ENCODE results near the gene ZBTB49.

The ZBTB49 gene

DNA sequence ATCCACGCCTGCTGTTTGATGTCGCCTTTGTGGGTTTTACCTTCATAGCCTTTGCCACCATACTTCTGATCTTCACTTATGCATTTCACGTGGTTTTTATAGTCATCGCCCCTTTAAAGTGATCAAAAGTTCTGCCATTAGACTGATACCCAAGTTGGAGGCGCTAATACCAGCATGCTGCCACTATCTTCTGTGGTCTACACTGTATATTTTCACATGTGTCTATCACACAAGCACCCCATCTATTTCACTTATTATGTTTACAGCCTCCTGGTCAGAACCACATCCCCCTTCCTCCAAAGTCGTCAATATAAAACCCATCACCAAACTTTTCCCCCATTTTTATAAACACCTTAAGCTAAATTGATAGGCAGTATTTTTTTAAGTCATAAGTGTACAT lies 8.3 kb upstream of the ZBTB49 start:
- DNase-seq (ENCODE audit: low read depth), result no peak

DNA sequence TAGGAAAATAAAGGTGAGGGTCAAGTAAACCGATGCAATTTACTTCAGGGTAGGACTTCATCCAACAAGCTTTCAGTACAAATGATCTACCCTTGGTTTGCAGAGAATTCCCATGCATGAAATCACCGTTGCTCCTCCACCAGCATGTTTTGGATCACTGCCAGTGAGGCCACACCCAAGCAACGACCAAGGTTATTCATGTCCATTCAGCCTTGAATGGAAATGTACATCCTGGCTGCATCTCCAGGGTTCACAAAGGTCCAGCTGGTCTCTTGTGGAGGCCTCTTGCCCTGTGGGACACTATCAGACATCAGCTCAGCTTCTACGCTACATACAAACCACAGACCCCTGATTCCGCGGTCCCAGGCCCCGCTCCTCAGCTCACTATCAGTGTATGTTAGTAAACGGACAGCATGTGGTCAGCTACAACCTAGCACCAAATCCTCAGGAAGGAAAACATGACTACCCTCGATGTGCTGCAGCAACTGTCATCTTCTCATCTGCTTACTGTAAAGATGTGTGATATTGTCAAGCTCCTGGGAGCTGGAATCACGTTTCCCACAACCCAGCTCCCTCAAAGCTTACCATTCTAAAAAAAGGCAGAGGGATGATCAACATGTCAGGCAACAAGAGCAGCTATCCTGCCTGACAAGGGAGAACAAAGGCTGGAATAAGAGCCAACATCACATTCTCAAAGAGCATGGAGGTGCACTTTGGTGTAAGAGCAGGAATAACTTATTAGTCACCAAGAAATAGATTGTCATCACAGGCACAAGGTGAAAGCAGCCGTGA lies 5.0 kb upstream of the ZBTB49 start:
- DNase-seq (ENCODE audit: low read depth), result no peak

DNA sequence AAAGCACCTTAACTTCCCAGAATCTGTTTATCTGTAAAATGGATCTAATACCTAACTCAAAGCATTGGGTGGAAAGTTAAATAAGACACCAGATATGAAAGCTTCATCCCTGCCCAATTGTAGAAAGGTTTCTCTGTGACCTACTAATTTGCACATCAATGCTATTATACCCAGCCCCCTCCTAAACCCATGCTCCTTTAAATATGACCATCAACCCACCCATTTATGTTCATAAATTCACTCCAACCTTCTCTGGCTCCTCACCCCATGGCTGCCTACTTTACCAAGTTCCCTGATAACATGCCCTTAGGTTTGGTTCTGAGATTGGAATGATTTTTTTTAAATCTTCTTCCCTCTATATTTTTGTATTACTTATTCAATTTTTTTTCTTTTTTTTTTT lies 2.0 kb upstream of the ZBTB49 start:
- no peak for DNase-seq (ENCODE audit: low read depth)

- DNase-seq (ENCODE audit: low read depth), result no peak
Measured at GRCh38 chr4:4289055-4289454, 996 bp upstream of the ZBTB49 start.

DNA sequence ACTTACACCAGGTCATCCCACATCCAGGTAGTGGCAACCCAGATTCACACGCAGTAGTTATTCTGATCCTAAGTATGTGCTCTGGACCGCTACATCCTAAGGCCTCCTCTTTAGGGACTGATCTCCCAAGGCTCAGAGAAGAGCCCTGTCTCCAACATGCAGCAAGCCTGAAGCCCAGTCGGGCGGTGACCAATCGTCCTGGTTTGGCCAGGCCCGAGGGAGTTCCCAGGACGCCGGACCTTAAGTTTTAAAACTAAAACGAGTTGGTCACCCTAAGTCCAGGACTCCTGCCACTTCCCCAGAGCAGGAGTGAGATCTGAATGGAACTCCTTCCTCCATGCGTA lies 482 bp upstream of the ZBTB49 start:
- no peak for DNase-seq (ENCODE audit: low read depth)

- DNase-seq (ENCODE audit: low read depth), result no peak
Measured at GRCh38 chr4:4293279-4293678, 3.2 kb downstream of the ZBTB49 start.

GRCh38 chr4:4296283-4296846 lies 6.3 kb downstream of the ZBTB49 start:
- DNase-seq (ENCODE audit: low read depth), result no peak

DNA sequence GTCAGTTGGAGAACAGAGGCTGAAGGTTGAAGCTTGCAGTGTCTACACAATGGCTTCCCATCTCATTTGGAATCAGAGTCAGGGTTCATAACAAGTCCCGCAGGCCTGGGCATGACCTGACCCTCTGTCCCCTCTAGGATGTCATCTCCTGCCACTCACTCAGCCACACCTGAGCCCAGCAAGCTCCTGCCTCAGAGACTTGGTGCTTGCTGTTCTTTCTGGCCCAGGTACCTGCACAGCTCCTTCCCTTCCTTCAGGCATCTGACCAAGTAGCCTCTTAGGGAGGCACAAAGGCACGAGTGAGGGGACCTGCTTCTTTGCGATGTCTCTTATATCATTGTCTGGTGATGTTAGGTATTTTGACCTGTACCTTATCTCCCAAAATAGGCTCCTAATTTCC lies 9.0 kb downstream of the ZBTB49 start:
- DNase-seq (ENCODE audit: low read depth), result no peak

- no peak for DNase-seq (ENCODE audit: low read depth)
Measured at GRCh38 chr4:4302001-4302400, 11.9 kb downstream of the ZBTB49 start.

- DNase-seq (ENCODE audit: low read depth), result no peak
Measured at GRCh38 chr4:4302416-4302815, 12.4 kb downstream of the ZBTB49 start.

DNA sequence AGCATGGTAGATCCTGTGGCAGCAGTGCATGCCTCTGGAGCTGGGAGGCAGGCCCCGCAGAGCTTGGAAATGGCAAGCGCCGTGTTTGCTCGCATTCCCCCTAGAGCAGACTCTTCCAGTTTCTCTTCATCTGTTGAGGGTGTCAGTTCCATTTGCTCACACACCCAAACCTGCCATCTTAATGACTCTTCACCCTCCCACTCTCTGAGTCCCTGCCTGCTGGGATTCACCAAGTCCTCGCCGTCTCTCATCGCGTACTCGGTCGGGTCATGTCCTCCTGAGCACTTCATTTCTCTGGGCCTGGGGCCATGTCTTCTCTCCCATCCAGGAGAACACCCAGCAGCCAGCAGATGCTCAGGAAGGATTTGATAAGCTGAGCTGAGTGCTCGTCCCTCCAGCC lies 16.9 kb downstream of the ZBTB49 start:
- DNase-seq (ENCODE audit: low read depth), result no peak

DNA sequence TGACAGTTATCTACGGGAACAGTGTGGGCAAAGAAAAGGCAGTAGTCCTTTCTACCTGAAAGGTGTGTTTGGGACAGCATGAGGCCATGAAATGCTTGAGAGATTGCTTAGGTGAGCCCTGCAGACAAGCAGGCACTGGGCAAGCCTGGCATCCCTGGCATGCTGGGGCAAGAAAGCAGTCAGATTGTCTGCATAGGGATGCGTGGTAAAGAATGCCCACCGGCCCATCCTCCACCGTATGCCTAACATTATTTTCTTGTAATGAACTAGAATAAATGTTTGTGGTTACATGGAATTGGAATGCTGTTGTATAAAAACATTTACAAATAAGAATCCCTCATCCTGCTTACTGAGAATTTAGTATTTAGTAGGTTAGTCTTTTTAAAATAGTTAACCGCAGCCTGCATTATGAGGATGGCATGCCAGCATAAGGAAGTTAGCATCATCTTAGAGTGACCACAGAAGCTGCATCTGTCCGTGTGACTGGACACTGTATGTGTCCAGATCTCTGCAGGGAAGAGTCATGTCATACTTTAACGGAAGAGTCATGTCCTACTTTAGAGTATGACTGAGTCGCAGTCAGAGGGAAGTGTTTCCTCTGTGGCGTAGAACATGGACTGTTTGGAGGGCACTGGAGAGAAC lies 18.9 kb downstream of the ZBTB49 start:
- peak; percentile 77 for DNase-seq (ENCODE audit: low read depth)

- DNase-seq (ENCODE audit: low read depth), result no peak
Measured at GRCh38 chr4:4311193-4311592, 21.1 kb downstream of the ZBTB49 start.

DNA sequence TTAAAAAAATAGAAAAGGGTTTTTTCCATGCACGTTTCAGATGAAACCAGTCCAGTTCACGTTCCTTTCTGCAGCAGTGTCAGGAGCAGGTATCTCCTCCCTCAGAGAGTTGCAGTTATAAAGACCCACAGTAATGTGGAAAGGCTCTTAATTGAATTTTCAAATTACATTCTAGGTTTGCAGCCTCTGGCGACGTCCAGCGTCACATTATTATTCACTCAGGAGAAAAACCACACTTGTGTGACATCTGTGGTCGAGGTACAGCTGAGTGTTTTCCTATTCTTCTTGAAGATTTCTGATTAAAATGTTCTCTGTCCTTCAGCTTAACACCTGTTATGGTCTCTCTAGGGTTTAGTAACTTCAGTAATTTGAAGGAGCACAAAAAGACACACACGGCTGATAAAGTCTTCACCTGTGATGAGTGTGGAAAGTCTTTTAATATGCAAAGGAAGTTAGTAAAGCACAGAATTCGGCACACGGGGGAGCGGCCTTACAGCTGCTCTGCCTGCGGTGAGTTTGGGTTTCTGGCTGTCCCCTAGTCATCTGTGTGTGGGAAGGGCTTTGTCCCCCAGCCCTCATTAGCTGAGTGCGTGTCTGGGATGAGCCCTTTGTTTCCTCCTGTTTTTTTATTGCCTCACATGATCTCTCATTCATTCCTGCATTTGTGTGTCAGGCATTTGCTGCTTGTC lies 25.6 kb downstream of the ZBTB49 start:
- DNase-seq (ENCODE audit: low read depth), result no peak

GRCh38 chr4:4316150-4316495 lies 26.1 kb downstream of the ZBTB49 start:
- no peak for DNase-seq (ENCODE audit: low read depth)

GRCh38 chr4:4317496-4318232 lies 27.6 kb downstream of the ZBTB49 start:
- DNase-seq (ENCODE audit: low read depth), result no peak

- no peak for DNase-seq (ENCODE audit: low read depth)
Measured at GRCh38 chr4:4320528-4320927, 30.5 kb downstream of the ZBTB49 start.

- no peak for DNase-seq (ENCODE audit: low read depth)
Measured at GRCh38 chr4:4320951-4321714, 31.1 kb downstream of the ZBTB49 start.

DNA sequence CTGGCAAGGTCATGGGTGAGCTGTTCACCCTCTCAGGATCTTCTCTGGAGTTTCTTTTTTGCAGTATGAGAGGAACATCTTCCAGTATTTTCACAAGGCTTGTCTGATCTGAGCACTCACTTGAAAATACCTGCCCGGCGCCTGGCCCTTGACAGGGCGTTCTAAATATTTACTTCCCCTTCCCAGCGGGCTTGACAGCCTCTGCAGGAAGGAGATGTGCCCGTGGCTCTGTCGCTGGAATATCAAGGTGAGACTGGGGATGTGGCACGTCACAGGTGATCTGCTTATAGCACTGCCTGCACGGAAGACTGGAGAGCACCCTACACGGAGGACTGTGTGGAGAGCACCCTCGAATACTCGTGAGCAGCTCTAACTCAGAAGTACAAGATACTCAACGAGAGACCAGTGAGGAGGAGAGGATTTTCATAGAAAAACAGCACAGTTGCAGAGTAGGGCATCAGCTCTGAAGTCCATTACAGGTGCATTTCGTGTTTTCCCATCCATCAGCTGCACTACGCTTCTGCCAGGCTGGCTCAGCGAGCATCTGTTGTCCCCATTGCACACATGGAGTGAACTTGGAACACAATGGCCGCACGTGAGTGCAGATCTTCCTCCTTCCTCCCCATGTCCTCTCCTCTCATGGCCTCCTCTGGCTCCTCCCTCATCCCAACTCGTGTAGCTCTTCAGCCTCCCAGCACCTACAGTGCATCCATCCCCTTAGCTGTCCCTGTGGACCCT lies 32.1 kb downstream of the ZBTB49 start:
- DNase-seq (ENCODE audit: low read depth), result no peak

DNA sequence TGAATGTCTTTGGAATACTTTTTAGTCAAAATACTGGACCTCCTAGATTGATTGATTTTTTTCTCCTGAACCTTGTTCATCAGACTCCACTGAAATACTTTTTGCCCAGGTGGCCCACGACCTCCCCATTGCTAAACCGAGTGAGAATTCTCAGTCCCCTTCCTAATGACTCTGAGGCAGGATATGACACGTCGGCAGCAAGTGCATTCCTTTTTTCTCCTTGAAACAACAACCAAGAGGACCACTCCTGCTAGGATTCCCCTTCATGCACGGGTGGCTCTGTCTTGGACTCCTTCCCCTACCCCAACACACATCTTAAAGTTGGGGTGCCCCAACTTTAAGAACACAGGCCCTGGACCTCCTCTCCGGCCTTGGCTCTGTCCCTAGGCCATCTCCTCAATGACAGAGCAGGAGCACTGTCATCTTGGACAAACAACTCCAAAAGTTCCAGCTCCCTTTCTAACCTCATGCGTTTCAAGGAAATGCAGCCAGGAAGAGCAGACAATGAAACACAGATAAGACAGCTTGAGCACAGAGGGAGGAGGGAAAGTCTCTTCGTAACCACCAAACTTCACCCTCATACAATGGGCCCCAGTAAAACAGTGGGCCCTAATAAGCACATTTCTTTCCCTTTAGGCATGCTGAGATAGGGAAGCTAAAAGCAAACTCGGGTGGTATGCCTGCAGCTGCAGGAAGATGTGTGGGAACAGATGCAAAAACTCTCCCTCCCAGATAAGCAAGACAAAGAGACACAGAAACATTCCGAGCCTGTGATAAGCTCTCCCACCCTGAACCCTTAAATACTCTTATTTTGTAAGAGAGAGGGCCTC lies 33.9 kb downstream of the ZBTB49 start:
- DNase-seq (ENCODE audit: low read depth), result no peak
